ENCODE results near the gene TNFRSF4.
"Not testable (repeated sequence)": the region's sequence is repeated elsewhere in the genome, so short reads cannot be mapped to it uniquely, and the experiment has no call there.

DNA sequence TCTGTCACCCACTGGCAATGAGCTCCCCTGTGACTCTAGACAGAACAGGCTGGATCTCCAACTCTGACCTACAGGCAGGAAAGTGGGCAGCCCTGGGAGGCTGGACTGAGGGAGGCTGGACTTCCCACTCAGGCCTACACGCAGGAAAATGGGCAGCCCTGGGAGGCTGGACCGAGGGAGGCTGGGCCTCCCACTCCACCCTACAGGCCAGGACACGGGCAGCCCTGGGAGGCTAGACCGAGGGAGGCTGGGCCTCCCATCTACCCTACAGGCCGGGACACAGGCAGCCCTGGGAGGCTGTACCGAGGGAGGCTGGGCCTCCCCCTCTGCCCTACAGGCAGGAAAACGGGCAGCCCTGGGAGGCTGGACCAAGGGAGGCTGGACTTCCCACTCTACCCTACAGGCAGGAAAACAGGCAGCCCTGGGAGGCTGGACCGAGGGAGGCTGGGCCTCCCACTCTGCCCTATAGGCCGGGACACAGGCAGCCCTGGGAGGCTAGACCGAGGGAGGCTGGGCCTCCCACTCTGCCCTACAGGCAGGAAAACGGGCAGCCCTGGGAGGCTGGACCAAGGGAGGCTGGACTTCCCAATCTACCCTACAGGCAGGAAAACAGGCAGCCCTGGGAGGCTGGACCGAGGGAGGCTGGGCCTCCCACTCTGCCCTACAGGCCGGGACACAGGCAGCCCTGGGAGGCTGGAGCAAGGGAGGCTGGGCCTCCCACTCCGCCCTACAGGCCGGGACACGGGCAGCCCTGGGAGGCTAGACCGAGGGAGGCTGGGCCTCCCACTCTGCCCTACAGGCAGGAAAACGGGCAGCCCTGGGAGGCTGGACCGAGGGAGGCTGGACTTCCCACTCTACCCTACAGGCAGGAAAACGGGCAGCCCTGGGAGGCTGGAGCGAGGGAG lies 34.3 kb upstream of the TNFRSF4 start:
- TF ChIP-seq POLR2AphosphoS5 (IDR thresholded peaks at IDR 0.05; ENCODE audit: borderline replicate concordance, low read depth, low read length); EZH2 (IDR thresholded peaks at IDR 0.05): not testable (repeated sequence)

All from SK-N-MC (cell line).